GM12864 (cell line): Measurements from ENCODE around the gene MSX1.

Experiments
- DNase-seq: peaks from one replicate; pipeline ENCODE4 v3.0.0-alpha.2; 2011; ENCODE audit warnings: low read depth
- H3K4me3 ChIP-seq: 2 replicates; pipeline ENCODE4 v1.5.1; 2011; ENCODE audit warnings: mild to moderate bottlenecking, low read depth, low read length, control low read depth
- CTCF ChIP-seq: IDR thresholded peaks from 2 replicates; pipeline ENCODE4 v1.5.1; 2011; ENCODE audit warnings: low read depth, mild to moderate bottlenecking, moderate library complexity, low read length, control low read depth, inconsistent platforms; ENCODE audit errors: missing control alignments

MSX1 gene

GRCh38 chr4:4856071-4857000 is 3.1 kb upstream of the MSX1 start:
- H3K4me3 ChIP-seq = peak overlapping the region; percentile 8; the same call in 1 of the 2 replicates
- TF ChIP-seq CTCF = no peak
- DNase-seq = no peak

GRCh38 chr4:4857001-4857808 is 2.3 kb upstream of the MSX1 start:
- no peak for TF ChIP-seq CTCF
- H3K4me3 ChIP-seq = no peak overlapping the region
- no peak for DNase-seq

- DNase-seq = no peak
- no peak overlapping the region for H3K4me3 ChIP-seq
- no peak for TF ChIP-seq CTCF
Observed at GRCh38 chr4:4857809-4858508, 1.5 kb upstream of the MSX1 start.

GRCh38 chr4:4858527-4859324 is 739 bp upstream of the MSX1 start:
- peak overlapping the region; percentile 57 for H3K4me3 ChIP-seq
- TF ChIP-seq CTCF = no peak
- DNase-seq = no peak

GRCh38 chr4:4859799-4860599 is 534 bp downstream of the MSX1 start:
- peak overlapping the region; percentile 57 for H3K4me3 ChIP-seq
- no peak for DNase-seq

More at GRCh38 chr4:4859799-4860599, 534 bp downstream of the MSX1 start:
- no peak for TF ChIP-seq CTCF
